Activated CD4-positive, alpha-beta T cell treated with anti-CD3 and anti-CD28 coated beads, Interleukin-2, amount 10 ng/mL, durations not matched to agents 24 days and 14 days (primary cell): ENCODE data around the gene SH3RF2. TPM values are rescaled to one million over a fixed set of nuclear protein-coding genes. Genes with fewer than 3 reads are reported as not detected.

Source experiments
- DNase-seq: peaks from one replicate; pipeline ENCODE4 v3.0.0; 2022
- H3K27ac Mint-ChIP-seq: one replicate; pipeline ENCODE4 v1.8.0; 2022; ENCODE audit warnings: mild to moderate bottlenecking, mixed read lengths
- H3K27me3 Mint-ChIP-seq: one replicate; pipeline ENCODE4 v1.8.0; 2022; ENCODE audit warnings: mixed read lengths
- H3K36me3 Mint-ChIP-seq: one replicate; pipeline ENCODE4 v1.8.0; 2022; ENCODE audit warnings: low read depth, mild to moderate bottlenecking, mixed read lengths
- H3K4me1 Mint-ChIP-seq: one replicate; pipeline ENCODE4 v1.8.0; 2021; ENCODE audit warnings: mixed read lengths
- H3K4me3 Mint-ChIP-seq: one replicate; pipeline ENCODE4 v1.8.0; 2022; ENCODE audit warnings: mild to moderate bottlenecking, moderate library complexity, mixed read lengths
- H3K9me3 Mint-ChIP-seq: one replicate; pipeline ENCODE4 v1.8.0; 2021; ENCODE audit warnings: mixed read lengths
- intact Hi-C: fragments of 100-400 bp; cut with micrococcal nuclease; formaldehyde crosslinking; loops from one replicate; pipeline ENCODE4 v1.15.1; 2023
- total RNA-seq: library from RNA; stranded (reverse); gene quantifications from 2 replicates; pipeline ENCODE4 v1.2.3, GENCODE V29; 2022

SH3RF2 gene
- total RNA-seq, 1 donor from 2014 or later: 0.02 TPM

DNA sequence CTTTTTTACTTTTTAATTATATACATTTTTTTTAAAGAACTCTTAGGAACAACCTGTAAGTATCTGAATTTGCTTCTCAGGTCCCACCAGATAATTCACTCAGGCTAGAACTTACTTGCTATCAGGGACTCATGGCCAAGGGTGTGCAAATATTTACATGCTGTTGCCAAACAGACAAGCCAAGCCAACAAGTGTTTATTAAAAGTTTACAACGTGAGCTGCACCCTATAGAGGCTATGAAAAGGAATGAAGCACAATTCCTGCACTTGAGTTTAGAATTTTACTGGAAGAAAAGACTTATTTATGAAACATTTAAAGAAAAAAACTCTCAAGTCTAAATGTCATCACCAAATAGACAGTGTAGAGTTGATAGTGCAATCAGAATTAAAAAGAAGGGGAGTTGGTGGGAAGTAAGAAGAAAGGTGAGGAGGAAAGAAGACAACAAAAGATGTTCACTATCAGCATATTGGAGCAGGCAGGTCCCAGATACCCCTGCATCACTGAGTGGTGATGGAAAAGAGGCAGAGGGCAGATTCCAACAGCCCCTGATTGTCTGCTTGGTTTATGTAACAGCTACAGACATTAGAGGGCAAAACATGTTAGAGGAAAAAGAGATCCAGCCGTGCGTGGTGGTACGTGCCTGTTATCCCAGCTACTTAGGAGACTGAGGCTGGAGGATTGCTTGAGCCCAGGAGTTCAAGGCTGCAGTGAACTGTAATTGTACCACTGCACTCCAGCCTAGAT is 32.8 kb downstream of the SH3RF2 start:
- Mint-ChIP-seq H3K36me3 (no peaks in the 10 kb centered on the region), H3K27ac (no peak overlapping the region), H3K4me3 (no peak overlapping the region), H3K27me3 (peaks cover 4% of the 10 kb centered on the region), H3K4me1 (no peaks in the 10 kb centered on the region), H3K9me3 (no peaks in the 10 kb centered on the region)
- no peak for DNase-seq
- intact Hi-C loops: no loop called here

GRCh38 chr5:145969714-145970092 is 33.3 kb downstream of the SH3RF2 start:
- Mint-ChIP-seq H3K4me1 (no peaks in the 10 kb centered on the region), H3K9me3 (no peaks in the 10 kb centered on the region), H3K27ac (no peak overlapping the region), H3K4me3 (no peak overlapping the region), H3K36me3 (no peaks in the 10 kb centered on the region), H3K27me3 (peaks cover 4% of the 10 kb centered on the region)
- intact Hi-C loops: no loop called here
- no peak for DNase-seq

GRCh38 chr5:145971108-145971507 is 34.7 kb downstream of the SH3RF2 start:
- no peaks in the 10 kb centered on the region for H3K36me3 Mint-ChIP-seq
- H3K27ac Mint-ChIP-seq: no peak overlapping the region
- intact Hi-C loops: no loop called here
- no peaks in the 10 kb centered on the region for H3K9me3 Mint-ChIP-seq
- no peaks in the 10 kb centered on the region for H3K4me1 Mint-ChIP-seq
- DNase-seq: no peak
- H3K4me3 Mint-ChIP-seq: no peak overlapping the region
- H3K27me3 Mint-ChIP-seq: peaks cover 4% of the 10 kb centered on the region

- intact Hi-C loops: no loop called here
- DNase-seq: no peak
Measured at GRCh38 chr5:145971701-145972100, 35.3 kb downstream of the SH3RF2 start.

GRCh38 chr5:145975001-145975360 is 38.6 kb downstream of the SH3RF2 start:
- intact Hi-C loops: loop anchor here (5.0 kb wide), 1 partner anchor 38 kb away; the partner anchor contains the start of gene SH3RF2
- no peak overlapping the region for H3K4me3 Mint-ChIP-seq
- H3K4me1 Mint-ChIP-seq: no peaks in the 10 kb centered on the region
- DNase-seq: no peak
- no peaks in the 10 kb centered on the region for H3K9me3 Mint-ChIP-seq
- H3K36me3 Mint-ChIP-seq: no peaks in the 10 kb centered on the region
- H3K27ac Mint-ChIP-seq: no peak overlapping the region
- peaks cover 4% of the 10 kb centered on the region for H3K27me3 Mint-ChIP-seq

More at GRCh38 chr5:145971701-145972100, 35.3 kb downstream of the SH3RF2 start:
- Mint-ChIP-seq H3K36me3 (no peaks in the 10 kb centered on the region), H3K4me1 (no peaks in the 10 kb centered on the region), H3K4me3 (no peak overlapping the region), H3K27me3 (peaks cover 4% of the 10 kb centered on the region), H3K27ac (no peak overlapping the region), H3K9me3 (no peaks in the 10 kb centered on the region)

- H3K4me1 Mint-ChIP-seq: no peaks in the 10 kb centered on the region
- no peak for DNase-seq
- peaks cover 3% of the 10 kb centered on the region for H3K27me3 Mint-ChIP-seq
- H3K9me3 Mint-ChIP-seq: no peaks in the 10 kb centered on the region
- H3K4me3 Mint-ChIP-seq: no peak overlapping the region
- no peak overlapping the region for H3K27ac Mint-ChIP-seq
- H3K36me3 Mint-ChIP-seq: no peaks in the 10 kb centered on the region
- intact Hi-C loops: loop anchor here (5.0 kb wide), 1 partner anchor 38 kb away; the partner anchor contains the start of gene SH3RF2
Measured at GRCh38 chr5:145975361-145976066, 39.1 kb downstream of the SH3RF2 start.

- peaks cover 4% of the 10 kb centered on the region for H3K27me3 Mint-ChIP-seq
- intact Hi-C loops: loop anchor here (5.0 kb wide), 1 partner anchor 39 kb away; the partner anchor contains the start of gene SH3RF2
- H3K4me3 Mint-ChIP-seq: no peak overlapping the region
- no peaks in the 10 kb centered on the region for H3K36me3 Mint-ChIP-seq
- DNase-seq: no peak
- no peak overlapping the region for H3K27ac Mint-ChIP-seq
- H3K9me3 Mint-ChIP-seq: no peaks in the 10 kb centered on the region
- H3K4me1 Mint-ChIP-seq: no peaks in the 10 kb centered on the region
Measured at GRCh38 chr5:145976431-145977155, 40.2 kb downstream of the SH3RF2 start.

GRCh38 chr5:145978171-145978570 is 41.8 kb downstream of the SH3RF2 start:
- Mint-ChIP-seq H3K9me3 (no peaks in the 10 kb centered on the region), H3K4me1 (no peaks in the 10 kb centered on the region), H3K36me3 (no peaks in the 10 kb centered on the region), H3K4me3 (no peak overlapping the region), H3K27me3 (peaks cover 2% of the 10 kb centered on the region), H3K27ac (no peak overlapping the region)
- intact Hi-C loops: loop anchor here (5.0 kb wide), 1 partner anchor 41 kb away; the partner anchor contains the start of gene SH3RF2
- DNase-seq: no peak

- DNase-seq: no peak
- no peak overlapping the region for H3K4me3 Mint-ChIP-seq
- H3K36me3 Mint-ChIP-seq: no peaks in the 10 kb centered on the region
- no peaks in the 10 kb centered on the region for H3K9me3 Mint-ChIP-seq
- no peaks in the 10 kb centered on the region for H3K4me1 Mint-ChIP-seq
- H3K27ac Mint-ChIP-seq: no peak overlapping the region
- intact Hi-C loops: loop anchor here (5.0 kb wide), 1 partner anchor 41 kb away; the partner anchor contains the start of gene SH3RF2
- peaks cover 2% of the 10 kb centered on the region for H3K27me3 Mint-ChIP-seq
Measured at GRCh38 chr5:145978708-145979107, 42.3 kb downstream of the SH3RF2 start.

DNA sequence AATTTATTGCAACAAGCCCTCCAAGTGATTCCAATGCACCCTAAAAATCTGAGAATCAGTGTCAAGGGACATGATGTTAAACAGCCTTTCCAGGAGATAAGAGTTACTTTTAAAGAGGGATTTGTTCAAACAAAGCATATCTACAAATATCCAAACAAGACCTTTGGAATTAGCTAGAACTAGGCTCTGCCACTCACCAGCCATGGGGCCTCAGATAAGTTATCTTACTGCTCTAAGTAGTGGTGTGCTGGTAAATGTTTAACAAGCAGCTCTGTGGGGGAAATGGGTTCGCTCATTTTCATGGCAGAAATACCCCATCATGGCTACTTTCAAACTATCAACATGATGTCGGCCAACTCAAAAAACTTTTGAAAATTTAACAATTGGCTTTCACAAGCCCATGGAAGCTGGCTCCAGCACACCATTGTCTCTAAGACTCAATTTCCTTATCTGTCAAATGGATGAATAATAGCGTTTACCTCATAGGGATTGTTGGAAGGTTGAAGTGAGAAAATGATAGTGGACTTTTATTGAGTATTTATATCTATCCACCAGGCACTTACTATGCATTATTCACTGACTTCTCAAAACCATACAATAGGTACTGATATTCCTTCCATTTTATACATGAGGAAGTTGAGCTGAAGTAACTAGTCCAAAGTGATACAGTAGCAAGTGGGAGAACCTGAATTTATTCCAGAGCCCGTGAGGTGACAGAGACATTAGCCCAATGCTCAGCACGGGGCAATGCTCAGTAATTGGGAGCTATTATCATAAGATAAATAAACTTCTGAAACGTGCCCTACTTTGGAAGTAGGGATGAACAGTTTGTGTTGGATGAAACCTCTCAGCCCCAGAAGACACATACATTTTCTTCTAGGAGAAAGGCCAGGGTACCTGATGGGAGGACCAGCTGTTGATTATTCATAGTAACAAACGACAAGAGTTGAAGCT is 43.2 kb downstream of the SH3RF2 start:
- no peaks in the 10 kb centered on the region for H3K9me3 Mint-ChIP-seq
- intact Hi-C loops: loop anchor here (5.0 kb wide), 1 partner anchor 42 kb away; the partner anchor contains the start of gene SH3RF2

GRCh38 chr5:145980259-145980658 is 43.9 kb downstream of the SH3RF2 start:
- intact Hi-C loops: no loop called here
- DNase-seq: no peak
- Mint-ChIP-seq H3K4me3 (no peak overlapping the region), H3K27ac (no peak overlapping the region), H3K27me3 (peaks cover 2% of the 10 kb centered on the region), H3K4me1 (no peaks in the 10 kb centered on the region), H3K36me3 (no peaks in the 10 kb centered on the region), H3K9me3 (no peaks in the 10 kb centered on the region)

More for the DNA sequence above, 43.2 kb downstream of the SH3RF2 start:
- no peak for DNase-seq
- no peaks in the 10 kb centered on the region for H3K36me3 Mint-ChIP-seq
- H3K27me3 Mint-ChIP-seq: peaks cover 2% of the 10 kb centered on the region
- no peaks in the 10 kb centered on the region for H3K4me1 Mint-ChIP-seq
- no peak overlapping the region for H3K27ac Mint-ChIP-seq
- no peak overlapping the region for H3K4me3 Mint-ChIP-seq

DNA sequence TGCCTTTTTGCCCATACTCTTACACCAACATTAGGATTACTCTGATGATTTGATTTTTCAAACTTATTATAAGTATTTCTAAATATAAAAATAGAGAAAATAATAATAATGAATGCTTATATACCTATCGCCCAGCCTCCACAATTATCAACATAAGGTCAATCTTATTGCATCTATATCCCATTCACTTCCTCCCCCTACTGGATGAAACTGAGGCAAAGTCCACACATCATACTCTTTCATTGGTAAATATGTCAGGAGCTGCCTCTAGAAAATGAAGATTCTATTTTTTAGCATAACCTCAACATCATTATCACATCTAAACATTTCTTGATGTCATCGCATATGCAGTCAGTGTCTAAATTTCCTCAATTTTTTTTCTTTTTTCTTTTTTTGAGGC is 44.3 kb downstream of the SH3RF2 start:
- no peaks in the 10 kb centered on the region for H3K4me1 Mint-ChIP-seq
- intact Hi-C loops: no loop called here
- no peaks in the 10 kb centered on the region for H3K36me3 Mint-ChIP-seq
- H3K9me3 Mint-ChIP-seq: no peaks in the 10 kb centered on the region
- DNase-seq: no peak
- H3K27ac Mint-ChIP-seq: no peak overlapping the region
- peaks cover 2% of the 10 kb centered on the region for H3K27me3 Mint-ChIP-seq
- H3K4me3 Mint-ChIP-seq: no peak overlapping the region
